Astrocyte (in vitro differentiated cells and primary cell): ENCODE measurements around the gene SPG21. TPM values are rescaled to one million over a fixed set of nuclear protein-coding genes. Genes with fewer than 3 reads are reported as not detected.
A peak's percentile ranks its signal among the peaks of the same experiment; 100 is the strongest.

Experiments
- DNase-seq: peaks from one replicate; pipeline ENCODE4 v3.0.0-alpha.2; 2010; ENCODE audit warnings: low read depth
- FAIRE-seq: peaks from 2 replicates; lab custom pipeline; 2011; peaks lifted over from hg19 to GRCh38; lab: Jason Lieb, UNC
- H2AFZ ChIP-seq: 2 replicates; pipeline ENCODE4 v1.6.0; 2012; ENCODE audit warnings: low read depth, low read length, inconsistent platforms
- H3K27ac ChIP-seq: 2 replicates; pipeline ENCODE4 v1.5.1; 2011; ENCODE audit warnings: low read depth, low read length, inconsistent platforms
- H3K27me3 ChIP-seq: 2 replicates; pipeline ENCODE4 v1.6.0; 2011; ENCODE audit warnings: low read length, inconsistent platforms; ENCODE audit not compliant: insufficient read depth
- H3K36me3 ChIP-seq: 2 replicates; pipeline ENCODE4 v1.5.1; 2011; ENCODE audit warnings: low read length, inconsistent platforms; ENCODE audit not compliant: insufficient read depth
- H3K4me1 ChIP-seq: 2 replicates; pipeline ENCODE4 v1.5.1; 2011; ENCODE audit warnings: low read length, inconsistent platforms; ENCODE audit not compliant: insufficient read depth
- H3K4me2 ChIP-seq: 2 replicates; pipeline ENCODE4 v1.6.0; 2012; ENCODE audit warnings: low read length, inconsistent platforms
- H3K4me3 ChIP-seq: 2 replicates; pipeline ENCODE4 v1.5.1; 2011; ENCODE audit warnings: low read depth, mild to moderate bottlenecking, low read length, inconsistent platforms; ENCODE audit not compliant: insufficient read depth
- H3K79me2 ChIP-seq: 2 replicates; pipeline ENCODE4 v1.6.0; 2012; ENCODE audit warnings: mild to moderate bottlenecking, low read length, inconsistent platforms; ENCODE audit not compliant: insufficient read depth
- H3K9ac ChIP-seq: 2 replicates; pipeline ENCODE4 v1.6.0; 2012; ENCODE audit warnings: mild to moderate bottlenecking, low read length, inconsistent platforms
- H3K9me3 ChIP-seq: 2 replicates; pipeline ENCODE4 v1.5.1; 2012; ENCODE audit warnings: low read depth, mild to moderate bottlenecking, low read length, inconsistent platforms; ENCODE audit not compliant: insufficient read depth
- H4K20me1 ChIP-seq: 2 replicates; pipeline ENCODE4 v1.6.0; 2012; ENCODE audit warnings: low read length, inconsistent platforms; ENCODE audit not compliant: insufficient read depth
- H3K27ac Mint-ChIP-seq: one replicate; pipeline ENCODE4 v1.8.0; 2021; ENCODE audit warnings: mild to moderate bottlenecking, mixed read lengths; ENCODE audit not compliant: unreplicated experiment
- H3K27me3 Mint-ChIP-seq: one replicate; pipeline ENCODE4 v1.8.0; 2021; ENCODE audit warnings: low read depth, mixed read lengths; ENCODE audit not compliant: unreplicated experiment
- H3K36me3 Mint-ChIP-seq: one replicate; pipeline ENCODE4 v1.8.0; 2021; ENCODE audit warnings: low read depth, mixed read lengths; ENCODE audit not compliant: unreplicated experiment
- H3K4me1 Mint-ChIP-seq: one replicate; pipeline ENCODE4 v1.8.0; 2021; ENCODE audit warnings: low read depth, mixed read lengths; ENCODE audit not compliant: unreplicated experiment
- H3K4me3 Mint-ChIP-seq: one replicate; pipeline ENCODE4 v1.8.0; 2021; ENCODE audit warnings: mild to moderate bottlenecking, moderate library complexity, mixed read lengths; ENCODE audit not compliant: unreplicated experiment
- H3K9me3 Mint-ChIP-seq: one replicate; pipeline ENCODE4 v1.8.0; 2021; ENCODE audit warnings: mild to moderate bottlenecking, mixed read lengths; ENCODE audit not compliant: unreplicated experiment
- EZH2 ChIP-seq: IDR thresholded peaks from 2 replicates; pipeline ENCODE4 v1.6.1; 2012; ENCODE audit warnings: mild to moderate bottlenecking, low read length, inconsistent platforms; ENCODE audit not compliant: insufficient read depth
- total RNA-seq: library from RNA; stranded (reverse); gene quantifications from 2 replicates; pipeline ENCODE4 v1.2.1, GENCODE V29; 2021
- TF ChIP-seq, protein P1 (sequence below): IDR thresholded peaks from 2 replicates; pipeline ENCODE4 v1.5.1; 2011; ENCODE audit warnings: low read depth, mild to moderate bottlenecking, inconsistent platforms, low read length, moderate library complexity; ENCODE audit not compliant: insufficient read depth

The SPG21 gene
- total RNA-seq, 1 donor from 2014 or later, result 60.2 TPM

DNA sequence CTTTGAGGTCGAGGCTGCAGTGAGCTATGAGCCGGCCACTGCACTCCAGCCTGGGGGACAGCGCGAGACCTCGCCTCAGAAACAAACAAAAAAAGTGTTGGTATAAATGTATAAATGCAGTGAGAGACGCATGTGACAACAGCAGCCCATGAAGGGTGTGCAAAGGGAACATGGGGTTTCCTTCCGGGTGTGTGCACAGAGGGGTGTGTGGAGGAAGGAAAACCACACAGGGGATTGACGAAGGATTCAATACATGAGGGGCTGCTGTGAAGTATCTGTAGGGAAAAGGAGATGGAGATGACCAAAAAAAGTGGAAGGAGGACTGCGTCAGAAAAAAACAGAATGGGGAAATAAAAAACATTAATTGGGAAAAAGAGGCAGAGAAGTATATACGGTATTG lies 38.6 kb upstream of the SPG21 start:
- Mint-ChIP-seq H3K4me3 (peak overlapping the region; percentile 91), H3K4me1 (peaks cover 7% of the 10 kb centered on the region), H3K36me3 (no peaks in the 10 kb centered on the region), H3K27ac (peak overlapping the region; percentile 14), H3K9me3 (no peaks in the 10 kb centered on the region), H3K27me3 (peaks cover 5% of the 10 kb centered on the region)
- FAIRE-seq, result no peak
- no peak overlapping the region for H3K27ac ChIP-seq
- H3K4me2 ChIP-seq, result peak overlapping the region; percentile 96
- peak overlapping the region; percentile 88 for H3K4me3 ChIP-seq
- peaks cover 8% of the 10 kb centered on the region for H4K20me1 ChIP-seq
- peaks cover 16% of the 10 kb centered on the region for H3K36me3 ChIP-seq
- H2AFZ ChIP-seq, result no peak overlapping the region
- no peak for DNase-seq
- H3K4me1 ChIP-seq, result peaks cover 5% of the 10 kb centered on the region
- H3K27me3 ChIP-seq, result peaks cover 3% of the 10 kb centered on the region
- no peaks in the 10 kb centered on the region for H3K9me3 ChIP-seq
- TF ChIP-seq, protein P1, sequence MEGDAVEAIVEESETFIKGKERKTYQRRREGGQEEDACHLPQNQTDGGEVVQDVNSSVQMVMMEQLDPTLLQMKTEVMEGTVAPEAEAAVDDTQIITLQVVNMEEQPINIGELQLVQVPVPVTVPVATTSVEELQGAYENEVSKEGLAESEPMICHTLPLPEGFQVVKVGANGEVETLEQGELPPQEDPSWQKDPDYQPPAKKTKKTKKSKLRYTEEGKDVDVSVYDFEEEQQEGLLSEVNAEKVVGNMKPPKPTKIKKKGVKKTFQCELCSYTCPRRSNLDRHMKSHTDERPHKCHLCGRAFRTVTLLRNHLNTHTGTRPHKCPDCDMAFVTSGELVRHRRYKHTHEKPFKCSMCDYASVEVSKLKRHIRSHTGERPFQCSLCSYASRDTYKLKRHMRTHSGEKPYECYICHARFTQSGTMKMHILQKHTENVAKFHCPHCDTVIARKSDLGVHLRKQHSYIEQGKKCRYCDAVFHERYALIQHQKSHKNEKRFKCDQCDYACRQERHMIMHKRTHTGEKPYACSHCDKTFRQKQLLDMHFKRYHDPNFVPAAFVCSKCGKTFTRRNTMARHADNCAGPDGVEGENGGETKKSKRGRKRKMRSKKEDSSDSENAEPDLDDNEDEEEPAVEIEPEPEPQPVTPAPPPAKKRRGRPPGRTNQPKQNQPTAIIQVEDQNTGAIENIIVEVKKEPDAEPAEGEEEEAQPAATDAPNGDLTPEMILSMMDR, result no peak
- TF ChIP-seq EZH2, result no peak
- H3K79me2 ChIP-seq, result peaks cover 20% of the 10 kb centered on the region
- peak overlapping the region; percentile 89 for H3K9ac ChIP-seq

DNA sequence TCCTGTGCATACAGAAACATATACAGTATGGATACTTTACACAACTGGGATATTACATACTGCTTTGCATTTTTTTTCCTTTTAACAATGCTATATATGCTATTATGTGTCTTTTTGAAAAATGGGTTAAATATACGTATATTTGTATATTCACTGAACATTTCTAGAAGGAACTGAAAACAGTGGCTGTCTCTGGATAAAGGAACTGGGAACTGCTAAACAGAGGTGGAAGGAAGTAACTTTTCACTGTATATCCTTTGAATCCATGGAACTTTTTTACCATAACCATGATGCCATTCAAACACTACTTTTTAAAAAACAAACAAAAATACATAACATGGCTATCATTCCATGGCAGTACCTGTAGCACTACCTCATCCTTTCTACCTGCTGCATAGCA lies 37.9 kb upstream of the SPG21 start:
- peaks cover 16% of the 10 kb centered on the region for H3K36me3 ChIP-seq
- no peak overlapping the region for H3K27ac ChIP-seq
- TF ChIP-seq EZH2, result no peak
- TF ChIP-seq, protein P1, result no peak
- Mint-ChIP-seq H3K4me3 (peak overlapping the region; percentile 91), H3K4me1 (peaks cover 7% of the 10 kb centered on the region), H3K9me3 (no peaks in the 10 kb centered on the region), H3K36me3 (no peaks in the 10 kb centered on the region), H3K27ac (no peak overlapping the region), H3K27me3 (peaks cover 5% of the 10 kb centered on the region)
- H3K4me1 ChIP-seq, result no peaks in the 10 kb centered on the region
- peak overlapping the region; percentile 96 for H3K4me2 ChIP-seq
- no peak overlapping the region for H3K4me3 ChIP-seq
- H3K9ac ChIP-seq, result no peak overlapping the region
- H4K20me1 ChIP-seq, result peaks cover 8% of the 10 kb centered on the region
- peaks cover 3% of the 10 kb centered on the region for H3K27me3 ChIP-seq
- H2AFZ ChIP-seq, result no peak overlapping the region
- FAIRE-seq (no peak), DNase-seq (no peak)
- H3K9me3 ChIP-seq, result no peaks in the 10 kb centered on the region
- H3K79me2 ChIP-seq, result peaks cover 20% of the 10 kb centered on the region

DNA sequence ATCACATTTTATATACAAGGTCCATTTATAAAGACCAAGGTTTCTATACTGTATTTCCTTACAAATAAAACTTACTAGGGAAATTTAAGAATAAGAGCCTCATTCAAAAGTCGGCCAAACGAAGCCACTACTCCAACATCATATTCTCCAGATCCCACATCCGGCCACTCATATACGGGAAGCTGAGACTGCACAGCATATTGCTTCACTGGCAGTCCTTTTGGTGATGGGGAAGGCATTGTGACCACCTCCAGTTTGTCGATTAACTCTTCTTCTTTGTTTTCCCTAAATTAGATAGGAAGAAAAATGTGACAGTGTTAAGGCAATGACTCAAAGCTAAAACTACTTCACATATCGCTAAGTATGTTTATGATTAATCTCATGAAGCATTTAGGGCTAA lies 37.0 kb upstream of the SPG21 start:
- Histone ChIP-seq H3K27ac (no peak overlapping the region), H3K9ac (no peak overlapping the region), H4K20me1 (peaks cover 8% of the 10 kb centered on the region), H3K4me3 (no peak overlapping the region), H3K9me3 (no peaks in the 10 kb centered on the region), H3K4me1 (no peaks in the 10 kb centered on the region), H3K4me2 (no peak overlapping the region), H3K27me3 (peaks cover 3% of the 10 kb centered on the region), H3K79me2 (peaks cover 20% of the 10 kb centered on the region), H3K36me3 (peaks cover 16% of the 10 kb centered on the region), H2AFZ (no peak overlapping the region)
- no peak overlapping the region for H3K4me3 Mint-ChIP-seq
- no peak for DNase-seq
- H3K36me3 Mint-ChIP-seq, result no peaks in the 10 kb centered on the region
- no peak overlapping the region for H3K27ac Mint-ChIP-seq
- FAIRE-seq, result no peak
- H3K27me3 Mint-ChIP-seq, result peaks cover 4% of the 10 kb centered on the region
- H3K4me1 Mint-ChIP-seq, result peaks cover 7% of the 10 kb centered on the region
- TF ChIP-seq, protein P1, result no peak
- no peak for TF ChIP-seq EZH2
- no peaks in the 10 kb centered on the region for H3K9me3 Mint-ChIP-seq
